Right atrium auricular region (tissue), 2 donors: Measurements from ENCODE around the gene HCFC1R1. TPM values are rescaled to one million over a fixed set of nuclear protein-coding genes. Genes with fewer than 3 reads are reported as not detected.

ENCODE experiments used
- DNase-seq: peaks from one replicate; pipeline ENCODE4 v3.0.0-alpha.2; 2019; ENCODE audit warnings: low spot score
- H3K27ac ChIP-seq, 2 donors: fragments of 200-600 bp; sonication (generic); 1 replicate in 1 of 2; 2 replicates in 1 of 2; pipeline ENCODE4 v1.5.1; 2016 to 2019
- H3K27me3 ChIP-seq, 2 donors: fragments of 200-600 bp; sonication (generic); one replicate each; pipeline versions ENCODE4 v1.5.1 to v1.6.0; 2017 to 2019
- H3K36me3 ChIP-seq: fragments of 200-600 bp; sonication (generic); one replicate; pipeline ENCODE4 v1.5.1; 2016
- H3K4me1 ChIP-seq, 2 donors: fragments of 200-600 bp; sonication (generic); one replicate each; pipeline versions ENCODE4 v1.5.1 to v1.6.0; 2017 to 2019
- H3K4me3 ChIP-seq, 2 donors: fragments of 200-600 bp; sonication (generic); 1 replicate in 1 of 2; 2 replicates in 1 of 2; pipeline ENCODE4 v1.5.1; 2017 to 2019; ENCODE audit warnings: mild to moderate bottlenecking in 1 of 2, moderate library complexity in 1 of 2
- H3K9me3 ChIP-seq, 2 donors: fragments of 200-600 bp; sonication (generic); one replicate each; pipeline ENCODE4 v1.5.1; 2019
- total RNA-seq, 2 donors: library from RNA; depleted of rRNA; stranded (reverse); fragments of >200 nt; gene quantifications; one replicate each; pipeline ENCODE4 v1.1.0, GENCODE V29; 2016
- TF ChIP-seq, protein P1 (sequence below), 2 donors: fragments of 200-600 bp; sonication (generic); IDR thresholded peaks; one replicate each; pipeline ENCODE4 v1.5.1; 2019; ENCODE audit warnings: antibody characterized with exemption in 2 of 2

HCFC1R1 gene
- total RNA-seq, 2 donors from 2014 or later = 22.5 to 33.1 TPM

DNA sequence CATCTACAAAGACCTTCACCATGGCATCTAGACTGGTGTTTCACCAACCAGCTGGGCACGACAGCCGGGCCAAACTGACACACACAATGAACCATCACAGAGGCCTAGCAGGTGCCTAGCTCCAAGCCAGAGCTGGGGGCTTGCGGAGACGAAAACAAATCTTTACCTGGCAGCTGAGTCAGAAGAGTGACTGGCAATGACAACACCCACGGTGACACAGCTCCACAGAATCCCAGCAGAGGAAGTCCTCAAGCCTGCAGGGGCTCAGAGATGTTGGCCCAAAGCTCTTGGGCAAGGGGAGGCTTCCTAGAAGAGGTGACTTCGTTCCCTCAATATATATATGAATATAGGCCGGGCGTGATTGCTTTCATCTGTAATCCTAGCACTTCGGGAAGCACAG lies 27.8 kb upstream of the HCFC1R1 start:
- peaks cover 0 to 9% of the 10 kb centered on the region in 2 donors for H3K27me3 ChIP-seq
- H3K27ac ChIP-seq = no peak overlapping the region
- DNase-seq = no peak
- H3K4me3 ChIP-seq = no peak overlapping the region
- TF ChIP-seq, protein P1, sequence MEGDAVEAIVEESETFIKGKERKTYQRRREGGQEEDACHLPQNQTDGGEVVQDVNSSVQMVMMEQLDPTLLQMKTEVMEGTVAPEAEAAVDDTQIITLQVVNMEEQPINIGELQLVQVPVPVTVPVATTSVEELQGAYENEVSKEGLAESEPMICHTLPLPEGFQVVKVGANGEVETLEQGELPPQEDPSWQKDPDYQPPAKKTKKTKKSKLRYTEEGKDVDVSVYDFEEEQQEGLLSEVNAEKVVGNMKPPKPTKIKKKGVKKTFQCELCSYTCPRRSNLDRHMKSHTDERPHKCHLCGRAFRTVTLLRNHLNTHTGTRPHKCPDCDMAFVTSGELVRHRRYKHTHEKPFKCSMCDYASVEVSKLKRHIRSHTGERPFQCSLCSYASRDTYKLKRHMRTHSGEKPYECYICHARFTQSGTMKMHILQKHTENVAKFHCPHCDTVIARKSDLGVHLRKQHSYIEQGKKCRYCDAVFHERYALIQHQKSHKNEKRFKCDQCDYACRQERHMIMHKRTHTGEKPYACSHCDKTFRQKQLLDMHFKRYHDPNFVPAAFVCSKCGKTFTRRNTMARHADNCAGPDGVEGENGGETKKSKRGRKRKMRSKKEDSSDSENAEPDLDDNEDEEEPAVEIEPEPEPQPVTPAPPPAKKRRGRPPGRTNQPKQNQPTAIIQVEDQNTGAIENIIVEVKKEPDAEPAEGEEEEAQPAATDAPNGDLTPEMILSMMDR (IDR thresholded peaks at IDR 0.05) = no peak
- peaks cover 0 to 6% of the 10 kb centered on the region in 2 donors for H3K4me1 ChIP-seq
- H3K9me3 ChIP-seq = no peaks in the 10 kb centered on the region
- no peaks in the 10 kb centered on the region for H3K36me3 ChIP-seq

DNA sequence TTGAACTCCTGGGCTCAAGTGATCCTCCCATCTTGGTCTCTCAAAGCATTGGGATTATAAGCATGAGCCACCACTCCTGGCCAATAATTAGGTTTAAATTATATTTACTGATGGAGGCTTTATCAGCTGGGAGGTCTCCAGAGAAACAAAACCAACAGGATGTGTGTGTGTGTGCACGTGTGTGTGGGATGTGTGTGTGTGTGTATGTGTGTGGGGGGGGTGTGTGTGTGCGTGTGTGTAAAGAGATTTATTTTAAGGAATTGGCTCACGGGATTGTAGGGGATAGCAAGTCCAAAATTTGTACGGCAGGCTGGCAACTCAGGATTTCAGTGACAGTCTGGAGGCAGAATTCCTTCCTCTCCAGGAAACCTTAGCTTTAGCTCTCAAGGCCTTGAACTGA lies 27.3 kb upstream of the HCFC1R1 start:
- no peak for DNase-seq
- H3K36me3 ChIP-seq = no peaks in the 10 kb centered on the region
- H3K9me3 ChIP-seq = no peaks in the 10 kb centered on the region
- H3K27ac ChIP-seq = no peak overlapping the region
- peaks cover 2 to 14% of the 10 kb centered on the region in 2 donors for H3K27me3 ChIP-seq
- TF ChIP-seq, protein P1 (IDR thresholded peaks at IDR 0.05) = no peak
- H3K4me3 ChIP-seq = no peak overlapping the region
- peaks cover 0 to 11% of the 10 kb centered on the region in 2 donors for H3K4me1 ChIP-seq

DNA sequence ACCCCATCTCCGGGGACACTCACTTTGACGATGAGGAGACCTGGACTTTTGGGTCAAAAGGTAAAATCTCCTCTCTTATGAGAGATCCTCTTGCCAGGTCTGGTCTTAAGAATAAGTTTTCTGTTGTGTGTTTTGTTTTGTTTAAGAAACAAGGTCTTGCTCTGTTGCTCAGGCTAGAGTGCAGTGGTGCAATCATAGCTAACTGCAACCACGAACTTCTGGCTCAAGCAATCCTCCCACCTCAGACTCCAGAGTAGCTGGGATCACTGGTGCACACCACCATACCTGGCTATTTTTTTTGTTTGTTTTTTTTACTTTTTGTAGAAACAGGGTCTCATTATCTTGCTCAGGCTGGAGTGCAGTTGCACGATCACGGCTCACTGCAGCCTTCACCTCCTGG lies 26.7 kb upstream of the HCFC1R1 start:
- TF ChIP-seq, protein P1 (IDR thresholded peaks at IDR 0.05) = no peak
- no peak overlapping the region for H3K4me3 ChIP-seq
- H3K9me3 ChIP-seq = no peaks in the 10 kb centered on the region
- H3K27me3 ChIP-seq = peaks cover 7 to 19% of the 10 kb centered on the region in 2 donors
- H3K36me3 ChIP-seq = no peaks in the 10 kb centered on the region
- no peak for DNase-seq
- peaks cover 0 to 16% of the 10 kb centered on the region in 2 donors for H3K4me1 ChIP-seq
- no peak overlapping the region for H3K27ac ChIP-seq

DNA sequence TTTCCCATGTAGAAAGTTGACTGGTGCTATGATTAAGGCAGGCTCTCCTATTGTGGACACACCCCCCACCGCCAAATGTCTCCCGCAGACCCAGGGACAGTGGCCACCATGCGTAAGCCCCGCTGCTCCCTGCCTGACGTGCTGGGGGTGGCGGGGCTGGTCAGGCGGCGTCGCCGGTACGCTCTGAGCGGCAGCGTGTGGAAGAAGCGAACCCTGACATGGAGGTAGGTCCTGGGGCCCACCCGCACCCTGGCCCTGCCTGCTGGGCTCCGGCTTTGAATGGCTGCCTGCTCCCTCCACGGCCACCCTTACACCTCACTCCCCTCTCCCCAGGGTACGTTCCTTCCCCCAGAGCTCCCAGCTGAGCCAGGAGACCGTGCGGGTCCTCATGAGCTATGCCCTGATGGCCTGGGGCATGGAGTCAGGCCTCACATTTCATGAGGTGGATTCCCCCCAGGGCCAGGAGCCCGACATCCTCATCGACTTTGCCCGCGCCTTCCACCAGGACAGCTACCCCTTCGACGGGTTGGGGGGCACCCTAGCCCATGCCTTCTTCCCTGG lies 26.3 kb upstream of the HCFC1R1 start:
- Histone ChIP-seq H3K4me1 (peaks cover 0 to 21% of the 10 kb centered on the region in 2 donors), H3K9me3 (no peaks in the 10 kb centered on the region), H3K27me3 (peaks cover 8 to 24% of the 10 kb centered on the region in 2 donors), H3K4me3 (no peak overlapping the region), H3K27ac (no peak overlapping the region), H3K36me3 (no peaks in the 10 kb centered on the region)
- DNase-seq = no peak
- TF ChIP-seq, protein P1 (IDR thresholded peaks at IDR 0.05) = no peak

DNA sequence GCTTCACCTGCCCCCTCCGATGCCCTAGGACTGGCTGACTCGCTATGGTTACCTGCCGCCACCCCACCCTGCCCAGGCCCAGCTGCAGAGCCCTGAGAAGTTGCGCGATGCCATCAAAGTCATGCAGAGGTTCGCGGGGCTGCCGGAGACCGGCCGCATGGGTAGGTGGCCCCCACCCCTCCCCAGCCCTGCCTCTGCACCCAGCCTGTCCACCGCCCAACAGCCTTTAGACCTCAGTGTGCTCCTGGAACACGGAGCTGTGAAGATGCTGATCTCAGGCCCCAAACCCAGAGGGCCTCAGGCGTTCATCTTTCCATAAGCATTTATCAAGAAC lies 23.6 kb upstream of the HCFC1R1 start:
- DNase-seq = no peak
- Histone ChIP-seq H3K9me3 (no peaks in the 10 kb centered on the region), H3K36me3 (no peaks in the 10 kb centered on the region), H3K27me3 (peaks cover 23 to 35% of the 10 kb centered on the region in 2 donors), H3K4me1 (peaks cover 0 to 22% of the 10 kb centered on the region in 2 donors), H3K27ac (no peak overlapping the region), H3K4me3 (no peak overlapping the region)
- TF ChIP-seq, protein P1 (IDR thresholded peaks at IDR 0.05) = no peak
